ENCODE results near the gene DEK.
"Not testable (repeated sequence)": the region's sequence is repeated elsewhere in the genome, so short reads cannot be mapped to it uniquely, and the experiment has no call there.

DEK gene

GRCh38 chr6:18192026-18192425 lies 72.3 kb downstream of the DEK start:
- DNase-seq: no peak

DNA sequence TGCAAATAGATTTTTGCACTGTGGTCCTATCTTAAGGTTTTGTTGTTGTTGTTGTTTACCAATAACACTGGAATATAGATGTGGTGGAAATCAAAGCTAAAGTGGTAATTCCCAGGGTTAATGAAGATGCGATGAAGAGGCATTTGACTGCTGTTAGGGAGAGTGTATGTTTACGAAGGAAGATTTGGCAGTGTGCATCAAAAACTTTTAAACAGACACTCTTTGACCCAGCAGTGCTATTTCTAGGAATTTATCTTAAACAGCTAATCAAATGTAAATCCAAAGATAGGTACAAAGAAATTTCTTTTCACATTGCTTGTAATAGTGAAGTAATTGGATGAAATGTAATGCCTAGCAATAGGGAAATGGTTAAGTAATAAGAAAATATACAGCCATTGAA lies 75.1 kb downstream of the DEK start:
- no peak for DNase-seq

- DNase-seq: no peak
Observed at GRCh38 chr6:18187701-18188100, 76.6 kb downstream of the DEK start.

DNA sequence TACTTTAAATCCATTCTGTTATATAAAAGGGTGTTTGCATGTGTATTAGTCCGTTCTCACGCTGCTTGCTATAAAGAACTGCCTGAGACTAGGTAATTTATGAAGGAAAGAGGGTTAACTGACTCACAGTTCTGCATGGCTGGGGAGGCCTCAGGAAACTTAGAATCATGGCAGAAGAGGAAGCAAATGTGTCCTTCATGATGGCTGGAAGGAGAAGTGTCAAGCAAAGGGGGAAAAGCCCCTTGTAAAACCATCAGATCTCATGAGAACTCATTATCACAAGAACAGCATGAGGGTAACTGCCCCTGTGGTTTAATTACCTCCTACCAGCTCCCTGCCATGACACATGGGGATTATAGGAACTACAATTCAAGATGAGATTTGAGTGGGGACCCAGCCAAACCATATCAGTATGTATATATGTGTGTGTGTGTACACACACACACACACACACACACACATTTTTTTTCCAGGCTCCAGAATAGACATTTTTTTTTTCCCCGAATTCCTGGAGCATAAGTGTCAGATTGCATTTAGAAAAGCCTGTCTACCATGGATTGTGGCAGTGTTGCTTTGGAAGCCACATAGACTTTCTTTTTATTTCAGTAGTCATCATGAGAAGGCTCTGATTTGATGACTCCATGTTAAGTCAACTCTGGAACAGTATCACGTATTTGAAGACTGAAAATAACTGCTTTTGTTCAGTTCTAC lies 77.6 kb downstream of the DEK start:
- DNase-seq: no peak

DNA sequence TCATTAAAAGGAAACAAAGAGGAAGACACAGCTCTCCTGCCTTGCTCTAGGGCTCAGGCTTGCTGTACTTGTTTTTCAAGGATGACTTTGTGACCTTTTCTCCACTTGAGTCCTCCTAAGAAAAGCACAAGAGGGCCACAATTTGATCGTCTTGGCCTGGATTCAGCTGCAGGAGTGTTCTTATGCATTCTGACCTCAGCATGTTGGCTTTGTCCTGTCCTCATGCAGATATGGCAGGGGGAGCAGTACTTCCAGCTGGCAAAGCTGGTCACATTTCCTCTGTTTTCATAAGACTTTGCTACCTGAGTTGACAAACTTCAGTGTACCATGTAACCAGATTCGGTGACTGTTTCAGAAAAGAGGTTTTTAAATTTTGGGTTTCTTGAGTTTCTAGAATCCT lies 78.3 kb downstream of the DEK start:
- DNase-seq: no peak

DNA sequence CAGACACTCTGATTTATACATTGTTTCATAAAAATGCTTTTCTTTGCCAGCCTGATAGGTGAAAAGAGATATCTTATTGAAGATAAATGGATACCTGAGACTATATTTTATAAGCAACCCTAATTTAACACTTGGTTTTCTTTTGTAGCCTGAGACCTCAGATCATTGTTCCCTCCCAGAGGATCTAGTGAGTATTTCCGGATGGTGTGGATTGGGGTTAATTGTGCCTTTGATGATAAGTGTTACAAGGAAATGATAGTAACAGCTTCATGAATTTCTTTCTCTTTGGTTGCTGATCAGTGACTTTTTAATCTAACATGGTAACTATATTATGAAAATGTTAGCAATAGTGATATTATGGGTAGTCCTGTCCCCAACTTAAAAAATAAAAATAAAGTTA lies 78.7 kb downstream of the DEK start:
- DNase-seq: no peak

DNA sequence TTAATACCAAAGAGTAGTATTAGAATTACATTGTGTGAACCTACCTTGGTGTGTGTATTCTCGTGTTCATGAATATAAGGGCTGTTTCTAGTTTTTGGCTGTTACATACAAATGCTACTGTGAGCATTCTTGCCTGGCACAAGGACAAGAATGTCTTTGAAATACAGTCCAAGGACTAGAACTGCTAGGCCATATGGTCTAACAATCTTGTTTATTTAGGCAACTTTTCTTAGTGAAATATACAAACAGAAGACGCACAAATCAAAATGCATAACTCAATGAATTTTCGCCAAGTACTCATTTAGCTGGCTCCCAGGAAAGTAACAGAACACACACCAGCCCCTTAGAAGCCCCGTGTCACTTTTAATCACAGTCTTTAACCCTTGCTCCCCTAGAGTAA lies 80.6 kb downstream of the DEK start:
- DNase-seq: no peak

DNA sequence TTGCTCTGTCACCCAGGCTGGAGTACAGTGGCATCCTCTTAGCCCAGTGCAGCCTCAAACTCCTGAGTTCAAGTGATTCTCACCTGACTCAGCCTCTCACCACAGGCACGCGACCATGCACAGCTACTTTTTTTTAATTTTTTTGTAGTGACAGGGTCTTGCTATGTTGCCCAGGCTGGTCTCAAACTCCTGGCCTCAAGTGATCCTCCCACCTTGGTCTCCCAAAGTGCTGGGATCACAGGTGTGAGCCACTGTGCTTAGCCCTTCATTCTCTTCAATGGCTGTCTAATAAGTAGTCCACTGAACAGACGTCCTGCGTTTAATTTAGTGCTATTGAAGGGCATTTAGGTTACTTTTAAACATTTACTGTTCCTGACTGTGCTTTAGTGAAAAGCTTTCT lies 81.8 kb downstream of the DEK start:
- no peak for DNase-seq

- no peak for DNase-seq
Observed at GRCh38 chr6:18179770-18180356, 84.5 kb downstream of the DEK start.

DNA sequence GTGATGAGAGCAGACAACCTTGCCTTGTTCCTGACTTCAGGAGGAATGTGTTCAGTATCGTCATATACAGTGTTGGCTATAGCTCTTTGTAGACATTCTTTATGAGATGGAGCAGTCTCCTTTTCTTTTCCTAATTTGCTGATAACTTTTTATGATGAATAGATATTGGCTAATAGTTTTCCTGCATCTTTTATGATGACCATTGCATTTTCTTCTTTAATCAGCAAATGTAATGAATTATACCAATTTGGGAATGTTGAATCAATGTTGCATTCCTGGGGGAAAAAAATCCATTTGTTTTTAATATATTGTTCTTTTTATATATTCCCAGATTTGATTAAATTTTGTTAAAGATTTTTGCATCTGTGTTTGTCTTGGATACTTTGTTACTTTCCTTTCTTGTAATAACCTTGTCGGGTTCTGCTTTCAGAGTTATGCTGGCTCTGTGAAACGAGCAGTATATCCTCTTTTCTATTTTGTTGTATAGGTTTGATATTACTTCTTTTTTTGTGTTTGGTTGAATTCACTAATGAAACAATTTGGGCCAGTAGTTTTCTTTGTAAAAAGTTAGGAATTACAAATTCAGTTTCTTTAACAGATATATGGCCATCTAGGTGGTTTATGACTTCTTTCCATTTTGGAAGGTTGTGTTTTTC lies 85.2 kb downstream of the DEK start:
- no peak for DNase-seq

DNA sequence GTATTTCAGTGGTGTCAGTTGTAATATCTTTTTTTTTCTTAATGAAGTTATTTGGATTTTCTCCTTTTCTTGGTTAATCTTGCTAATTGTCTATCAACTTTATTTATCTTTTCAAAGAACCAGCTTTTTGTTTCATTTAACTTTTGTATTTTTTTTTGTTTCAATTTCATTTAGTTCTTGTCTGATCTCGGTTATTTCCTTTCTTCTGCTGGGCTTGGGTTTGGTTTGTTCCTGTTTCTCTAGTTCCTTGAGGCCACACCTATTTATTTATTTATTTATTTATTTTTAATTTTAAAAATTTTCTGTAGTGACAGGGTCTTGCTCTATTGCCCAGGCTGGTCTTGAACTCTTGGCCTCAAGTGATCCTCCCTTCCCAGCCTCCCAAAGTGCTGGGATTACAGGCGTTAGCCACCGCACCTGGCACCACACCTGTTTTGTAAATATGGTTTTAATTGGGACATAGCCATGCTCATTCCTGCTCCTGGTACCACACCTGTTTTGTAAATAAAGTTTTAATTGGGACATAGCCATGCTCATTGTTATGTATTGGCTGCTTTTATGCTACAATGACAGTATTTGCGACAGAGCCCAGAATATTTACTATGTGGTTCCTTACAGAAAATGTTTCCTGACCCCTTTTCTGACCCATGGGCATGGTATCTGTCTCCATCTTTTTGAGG lies 86.9 kb downstream of the DEK start:
- no peak for DNase-seq

DNA sequence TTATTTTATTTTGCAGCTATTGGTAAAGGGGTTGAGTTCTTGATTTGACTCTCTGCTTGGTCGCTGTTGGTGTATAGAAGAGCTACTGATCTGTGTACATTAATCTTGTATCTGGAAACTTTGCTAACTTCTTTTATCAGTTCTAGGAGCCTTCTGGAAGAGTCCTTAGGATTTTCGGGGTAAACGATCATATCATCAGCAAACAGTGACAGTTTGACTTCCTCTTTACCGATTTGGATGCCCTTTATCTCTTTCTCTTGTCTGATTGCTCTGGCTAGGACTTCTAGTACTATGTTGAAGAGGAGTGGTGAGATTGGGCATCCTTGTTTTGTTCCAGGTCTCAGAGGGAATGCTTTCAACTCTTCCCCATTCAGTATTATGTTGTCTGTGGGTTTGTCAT lies 88.1 kb downstream of the DEK start:
- not testable (repeated sequence) for DNase-seq

Measured in activated T-cell treated with anti-CD3 and anti-CD28 coated beads, Interleukin-2, amount 50 U/mL, for 1 hour (primary cell).